Neuronal stem cell (in vitro differentiated cells): ENCODE measurements around the gene BCAP31. TPM values are rescaled to one million over a fixed set of nuclear protein-coding genes. Genes with fewer than 3 reads are reported as not detected.

Experiments used
- DNase-seq: peaks from one replicate; pipeline ENCODE4 v3.0.0-alpha.2; 2013; ENCODE audit warnings: low spot score
- H2AFZ ChIP-seq: one replicate; pipeline ENCODE4 v1.6.1; 2013; ENCODE audit warnings: mild to moderate bottlenecking, low read length, inconsistent platforms
- H2AK5ac ChIP-seq: 2 replicates; pipeline ENCODE4 v1.6.1; 2013; ENCODE audit warnings: low read depth, mild to moderate bottlenecking, inconsistent platforms, low read length, moderate library complexity, mixed read lengths
- H2BK120ac ChIP-seq: 2 replicates; pipeline ENCODE4 v1.6.1; 2013; ENCODE audit warnings: low read depth, mild to moderate bottlenecking, inconsistent platforms, low read length, moderate library complexity, mixed read lengths
- H2BK12ac ChIP-seq: one replicate; pipeline ENCODE4 v1.6.1; 2013; ENCODE audit warnings: low read length, inconsistent platforms
- H2BK15ac ChIP-seq: 2 replicates; pipeline ENCODE4 v1.6.1; 2013; ENCODE audit warnings: mild to moderate bottlenecking, low read length, inconsistent platforms, mixed read lengths
- H2BK5ac ChIP-seq: one replicate; pipeline ENCODE4 v1.6.1; 2013; ENCODE audit warnings: inconsistent platforms, mild to moderate bottlenecking, low read length, moderate library complexity
- H3K14ac ChIP-seq: one replicate; pipeline ENCODE4 v1.6.1; 2013; ENCODE audit warnings: low read length, inconsistent platforms
- H3K18ac ChIP-seq: 2 replicates; pipeline ENCODE4 v1.6.1; 2013; ENCODE audit warnings: low read length, inconsistent platforms
- H3K23ac ChIP-seq: 2 replicates; pipeline ENCODE4 v1.6.1; 2013; ENCODE audit warnings: low read depth, mild to moderate bottlenecking, mixed read lengths, low read length, inconsistent platforms; ENCODE audit not compliant: poor library complexity
- H3K27ac ChIP-seq: replicated peaks from 3 replicates; pipeline ENCODE4 v1.5.1; 2013; ENCODE audit warnings: low read length, inconsistent platforms
- H3K27me3 ChIP-seq, 3 experiments: 2 replicates each; pipeline ENCODE4 v1.6.1; 2013; ENCODE audit warnings: low read length in 3 of 3, mild to moderate bottlenecking in 2 of 3, inconsistent platforms in 1 of 3, low read depth in 1 of 3, mixed read lengths in 1 of 3, moderate library complexity in 1 of 3; ENCODE audit not compliant: control insufficient read depth in 3 of 3, insufficient read depth in 3 of 3
- H3K36me3 ChIP-seq, 2 donors: replicated peaks in 1 of 2; 2 replicates each; pipeline ENCODE4 v1.6.1; 2013; ENCODE audit warnings: low read length in 2 of 2; ENCODE audit not compliant: control insufficient read depth in 2 of 2, insufficient read depth in 2 of 2
- H3K4ac ChIP-seq: 2 replicates; pipeline ENCODE4 v1.6.1; 2013; ENCODE audit warnings: inconsistent platforms, mild to moderate bottlenecking, low read length, moderate library complexity
- H3K4me1 ChIP-seq, 2 donors: 1 replicate in 1 of 2; 2 replicates in 1 of 2; pipeline ENCODE4 v1.6.1; 2013; ENCODE audit warnings: low read length in 2 of 2, low read depth in 1 of 2; ENCODE audit not compliant: control insufficient read depth in 2 of 2, insufficient read depth in 1 of 2
- H3K4me2 ChIP-seq: one replicate; pipeline ENCODE4 v1.6.1; 2013; ENCODE audit warnings: mild to moderate bottlenecking, low read length, inconsistent platforms; ENCODE audit not compliant: insufficient read depth, poor library complexity, severe bottlenecking
- H3K4me3 ChIP-seq, 2 donors: 2 replicates each; pipeline ENCODE4 v1.5.1; 2013; ENCODE audit warnings: low read length in 2 of 2, mild to moderate bottlenecking in 2 of 2, inconsistent platforms in 1 of 2, moderate library complexity in 1 of 2
- H3K79me1 ChIP-seq: one replicate; pipeline ENCODE4 v1.6.1; 2013; ENCODE audit warnings: low read depth, mild to moderate bottlenecking, inconsistent platforms, low read length, moderate library complexity
- H3K9ac ChIP-seq: one replicate; pipeline ENCODE4 v1.6.1; 2013; ENCODE audit warnings: mild to moderate bottlenecking, low read depth, low read length, inconsistent platforms; ENCODE audit not compliant: poor library complexity
- H3K9me3 ChIP-seq, 2 donors: replicated peaks in 1 of 2; 2 replicates each; pipeline versions ENCODE3 to v1.6.1; 2013; ENCODE audit warnings: low read length in 2 of 2, mild to moderate bottlenecking in 2 of 2, inconsistent platforms in 1 of 2, low read depth in 1 of 2, mixed read lengths in 1 of 2, moderate library complexity in 1 of 2; ENCODE audit not compliant: control insufficient read depth in 2 of 2, insufficient read depth in 1 of 2
- H4K8ac ChIP-seq: one replicate; pipeline ENCODE4 v1.6.1; 2013; ENCODE audit warnings: low read depth, mild to moderate bottlenecking, inconsistent platforms, low read length, moderate library complexity
- H4K91ac ChIP-seq: one replicate; pipeline ENCODE4 v1.6.1; 2013; ENCODE audit warnings: low read length, low read depth, mild to moderate bottlenecking, inconsistent platforms; ENCODE audit not compliant: poor library complexity
- WGBS, 2 donors: extraction: QIAGEN DNeasy Blood & Tissue Kit; methylation state at CpG; one replicate each; pipeline ENCODE4 v1.1.7; 2013; ENCODE audit warnings: missing lambda C conversion rate in 2 of 2, mixed read lengths in 1 of 2; ENCODE audit not compliant: insufficient read length in 2 of 2, insufficient replicate concordance in 1 of 2; ENCODE audit errors: extremely low coverage in 2 of 2; 5-methylcytosine and 5-hydroxymethylcytosine counted together
- polyA plus RNA-seq, 2 experiments: library from polyadenylated mRNA; stranded (reverse); fragments of 200-250 nt; gene quantifications; one replicate each; pipeline ENCODE4 v1.2.3, GENCODE V29; 2013

BCAP31 gene
- polyA plus RNA-seq (2013, experiment 1 of 2) = 53.3 TPM
- 53.2 TPM for polyA plus RNA-seq (2013, experiment 2 of 2)

DNA sequence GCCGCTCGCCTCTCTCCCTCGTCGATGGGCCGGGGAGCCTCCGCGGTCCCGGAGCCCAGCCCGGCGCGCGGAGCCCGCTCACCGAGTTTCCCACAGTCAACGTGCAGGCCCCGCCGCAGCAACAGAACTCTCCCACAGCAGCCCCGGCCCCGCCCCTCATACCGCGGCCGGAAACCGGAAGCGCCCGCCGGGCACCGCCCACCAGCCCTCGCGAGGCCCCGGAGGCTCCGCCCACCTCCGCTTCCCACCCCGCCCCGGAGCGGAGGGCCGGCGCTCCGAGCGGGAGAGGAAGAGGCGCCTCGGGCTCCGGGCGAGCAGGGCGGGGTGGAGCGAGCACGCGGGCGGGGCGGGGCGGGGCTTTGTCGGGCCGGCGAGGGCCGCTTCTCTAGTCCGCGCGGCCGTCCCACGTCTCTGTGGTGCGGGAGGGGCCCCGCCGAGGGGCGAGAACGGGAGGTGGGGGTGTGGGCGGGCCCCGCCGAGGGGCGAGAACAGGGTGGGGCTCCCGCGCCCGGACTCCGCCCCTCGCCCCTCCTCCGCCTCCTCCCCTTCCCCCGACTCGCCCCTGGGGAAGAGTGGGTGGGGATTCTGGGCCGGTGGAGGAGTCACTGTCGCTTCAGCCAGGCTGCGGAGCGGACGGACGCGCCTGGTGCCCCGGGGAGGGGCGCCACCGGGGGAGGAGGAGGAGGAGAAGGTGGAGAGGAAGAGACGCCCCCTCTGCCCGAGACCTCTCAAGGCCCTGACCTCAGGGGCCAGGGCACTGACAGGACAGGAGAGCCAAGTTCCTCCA, at the start of gene BCAP31, which contains the start of gene ABCD1:
BCAP31 (minus strand) TSS at position 136 of the 787 bp plus-strand sequence. CDS start 1,143 bp downstream, outside the sequence.
ABCD1 (plus strand) TSS at position 605 of the 787 bp plus-strand sequence. CDS start 411 bp downstream, outside the sequence.
- WGBS, 2 donors = no CpG with 5 or more reads among the region's 88 CpGs

GRCh38 chrX:153773218-153773611, 49.0 kb upstream of the BCAP31 start:
- Histone ChIP-seq H3K18ac (no peak overlapping the region), H3K27me3 (no peaks in the 10 kb centered on the region), H3K4ac (no peak overlapping the region), H3K36me3 (no peaks in the 10 kb centered on the region), H4K91ac (no peak overlapping the region), H3K9me3 (no peaks in the 10 kb centered on the region), H3K9ac (no peak overlapping the region), H3K14ac (no peak overlapping the region), H3K27ac (no peak overlapping the region), H3K4me3 (no peak overlapping the region), H3K23ac (no peak overlapping the region), H2BK120ac (no peak overlapping the region), H2BK5ac (no peak overlapping the region), H2AFZ (no peak overlapping the region), H2BK12ac (no peak overlapping the region), H3K79me1 (no peaks in the 10 kb centered on the region), H2AK5ac (no peak overlapping the region), H3K4me2 (no peak overlapping the region), H3K4me1 (no peaks in the 10 kb centered on the region), H4K8ac (no peak overlapping the region), H2BK15ac (no peak overlapping the region)
- no CpG with 5 or more reads among the region's 23 CpGs for WGBS, 2 donors
- no peak for DNase-seq

More for the DNA sequence above, at the start of gene BCAP31, which contains the start of gene ABCD1:
- peak within 1 kb of the TSS; percentile 38 for H3K14ac ChIP-seq
- H3K4me1 ChIP-seq = peaks cover 19 to 21% of the 10 kb centered on the region in 2 donors
- no peak within 1 kb of the TSS for H2BK15ac ChIP-seq
- peak; percentile 84 for DNase-seq
- H3K18ac ChIP-seq = peak within 1 kb of the TSS; percentile 71
- peak within 1 kb of the TSS; percentile 63 for H2AK5ac ChIP-seq
- H3K9ac ChIP-seq = peak within 1 kb of the TSS; percentile 91
- no peak within 1 kb of the TSS for H4K91ac ChIP-seq
- H3K23ac ChIP-seq = no peak within 1 kb of the TSS
- peak within 1 kb of the TSS; percentile 76 for H2AFZ ChIP-seq
- H3K27me3 ChIP-seq = peaks cover 0 to 4% (median 0%) of the 10 kb centered on the region in 3 experiments
- no peak within 1 kb of the TSS for H2BK12ac ChIP-seq
- H3K4ac ChIP-seq = no peak within 1 kb of the TSS
- H3K9me3 ChIP-seq = no peaks in the 10 kb centered on the region
- H3K27ac ChIP-seq = peak within 1 kb of the TSS; percentile 31
- H3K36me3 ChIP-seq = peaks cover 7 to 29% of the 10 kb centered on the region in 2 donors
- H2BK5ac ChIP-seq = no peak within 1 kb of the TSS
- H2BK120ac ChIP-seq = no peak within 1 kb of the TSS
- peak within 1 kb of the TSS; percentile 54 for H3K4me2 ChIP-seq
- H3K79me1 ChIP-seq = peaks cover 5% of the 10 kb centered on the region
- H3K4me3 ChIP-seq = peak within 1 kb of the TSS; percentile 66 to 88
- H4K8ac ChIP-seq = no peak within 1 kb of the TSS

GRCh38 chrX:153772316-153773217, 48.4 kb upstream of the BCAP31 start:
- Histone ChIP-seq H3K36me3 (no peaks in the 10 kb centered on the region), H4K8ac (no peak overlapping the region), H3K23ac (no peak overlapping the region), H3K9ac (peak overlapping the region; percentile 4), H3K18ac (no peak overlapping the region), H2BK120ac (no peak overlapping the region), H3K14ac (no peak overlapping the region), H3K79me1 (no peaks in the 10 kb centered on the region), H3K4ac (no peak overlapping the region), H3K4me3 (no peak overlapping the region), H3K4me1 (no peaks in the 10 kb centered on the region), H3K9me3 (no peaks in the 10 kb centered on the region), H4K91ac (no peak overlapping the region), H2AFZ (no peak overlapping the region), H3K4me2 (no peak overlapping the region), H3K27me3 (no peaks in the 10 kb centered on the region), H2BK5ac (no peak overlapping the region), H3K27ac (no peak overlapping the region), H2AK5ac (no peak overlapping the region), H2BK15ac (no peak overlapping the region), H2BK12ac (no peak overlapping the region)
- no peak for DNase-seq
- WGBS, 2 donors = no CpG with 5 or more reads among the region's 21 CpGs
